CD14-positive monocyte (primary cell): ENCODE data around the gene GRIN2A. TPM values are rescaled to one million over a fixed set of nuclear protein-coding genes. Genes with fewer than 3 reads are reported as not detected.

Source experiments
- DNase-seq, 3 donors: peaks; one replicate each; pipeline ENCODE4 v3.0.0-alpha.2; 2011 to 2022
- H2AFZ ChIP-seq: 2 replicates; pipeline ENCODE4 v1.6.0; 2012; ENCODE audit warnings: mild to moderate bottlenecking, low read depth, low read length, inconsistent platforms; ENCODE audit not compliant: insufficient read depth, poor library complexity, severe bottlenecking
- H3K27ac ChIP-seq, 2 donors: 1 replicate in 1 of 2; 2 replicates in 1 of 2; pipeline ENCODE4 v1.5.1; 2012 to 2013; ENCODE audit warnings: low read length in 2 of 2, control low read depth in 1 of 2, inconsistent platforms in 1 of 2, low read depth in 1 of 2, mild to moderate bottlenecking in 1 of 2
- H3K27me3 ChIP-seq, 2 donors: one replicate each; pipeline versions ENCODE4 v1.6.0 to v1.6.1; 2011 to 2013; ENCODE audit warnings: low read length in 2 of 2; ENCODE audit not compliant: control insufficient read depth in 2 of 2, insufficient read depth in 2 of 2
- H3K36me3 ChIP-seq, 2 donors: replicated peaks in 1 of 2; 1 replicate in 1 of 2; 2 replicates in 1 of 2; pipeline versions ENCODE4 v1.5.1 to v1.6.1; 2012 to 2013; ENCODE audit warnings: low read length in 2 of 2, control low read depth in 1 of 2, inconsistent platforms in 1 of 2, mild to moderate bottlenecking in 1 of 2; ENCODE audit not compliant: insufficient read depth in 2 of 2, control insufficient read depth in 1 of 2
- H3K4me1 ChIP-seq, 2 donors: 1 replicate in 1 of 2; 2 replicates in 1 of 2; pipeline versions ENCODE4 v1.5.1 to v1.6.1; 2012 to 2013; ENCODE audit warnings: low read length in 2 of 2, control low read depth in 1 of 2, inconsistent platforms in 1 of 2, mild to moderate bottlenecking in 1 of 2, moderate library complexity in 1 of 2; ENCODE audit not compliant: insufficient read depth in 2 of 2, control insufficient read depth in 1 of 2
- H3K4me2 ChIP-seq: replicated peaks from 2 replicates; pipeline ENCODE3; 2012; ENCODE audit warnings: low read length, moderate library complexity, mild to moderate bottlenecking; ENCODE audit not compliant: poor library complexity, severe bottlenecking; ENCODE audit errors: extremely low read depth
- H3K4me3 ChIP-seq, 3 experiments: fragments of 200-600 bp in 1 of 3; sonication (generic) in 1 of 3; replicated peaks in 1 of 3; 1 replicate in 2 of 3; 2 replicates in 1 of 3; pipeline ENCODE4 v1.5.1; 2011 to 2013; ENCODE audit warnings: low read length in 3 of 3, mild to moderate bottlenecking in 3 of 3, control low read depth in 2 of 3, low read depth in 2 of 3, inconsistent platforms in 1 of 3, moderate library complexity in 1 of 3
- H3K79me2 ChIP-seq: 2 replicates; pipeline ENCODE4 v1.6.0; 2012; ENCODE audit warnings: mild to moderate bottlenecking, control low read depth, inconsistent platforms, low read length, moderate library complexity; ENCODE audit not compliant: insufficient read depth
- H3K9ac ChIP-seq: 2 replicates; pipeline ENCODE4 v1.6.0; 2017; ENCODE audit warnings: low read length, mild to moderate bottlenecking; ENCODE audit not compliant: insufficient read depth, poor library complexity, severe bottlenecking
- H3K9me3 ChIP-seq, 2 donors: replicated peaks in 1 of 2; 1 replicate in 1 of 2; 2 replicates in 1 of 2; pipeline versions ENCODE4 v1.5.1 to v1.6.1; 2012 to 2013; ENCODE audit warnings: low read length in 2 of 2, control low read depth in 1 of 2; ENCODE audit not compliant: control insufficient read depth in 1 of 2, insufficient read depth in 1 of 2
- H4K20me1 ChIP-seq: 2 replicates; pipeline ENCODE4 v1.6.0; 2012; ENCODE audit warnings: mild to moderate bottlenecking, low read length, control low read depth, moderate library complexity; ENCODE audit not compliant: insufficient read depth
- H3K27ac Mint-ChIP-seq, 7 donors: one replicate each; pipeline ENCODE4 v1.8.0; 2020; ENCODE audit warnings: mild to moderate bottlenecking in 7 of 7, mixed read lengths in 7 of 7, moderate library complexity in 6 of 7, inconsistent platforms in 2 of 7
- H3K27me3 Mint-ChIP-seq, 3 donors: one replicate each; pipeline ENCODE4 v1.8.0; 2021 to 2022; ENCODE audit warnings: low read depth in 3 of 3, mild to moderate bottlenecking in 3 of 3, mixed read lengths in 3 of 3, moderate library complexity in 3 of 3, inconsistent platforms in 1 of 3
- H3K36me3 Mint-ChIP-seq, 2 donors: one replicate each; pipeline ENCODE4 v1.8.0; 2020; ENCODE audit warnings: mixed read lengths in 2 of 2, inconsistent platforms in 1 of 2, mild to moderate bottlenecking in 1 of 2
- H3K4me1 Mint-ChIP-seq: one replicate; pipeline ENCODE4 v1.8.0; 2020; ENCODE audit warnings: mild to moderate bottlenecking, mixed read lengths
- H3K4me3 Mint-ChIP-seq, 2 donors: one replicate each; pipeline ENCODE4 v1.8.0; 2020; ENCODE audit warnings: mild to moderate bottlenecking in 2 of 2, mixed read lengths in 2 of 2, moderate library complexity in 1 of 2
- H3K9me3 Mint-ChIP-seq, 7 donors: one replicate each; pipeline ENCODE4 v1.8.0; 2020 to 2022; ENCODE audit warnings: mixed read lengths in 7 of 7, mild to moderate bottlenecking in 6 of 7, moderate library complexity in 6 of 7, inconsistent platforms in 2 of 7
- WGBS: methylation state at CpG from one replicate; pipeline ENCODE4 v1.1.5; 2013; ENCODE audit warnings: missing lambda C conversion rate; ENCODE audit not compliant: insufficient coverage; 5-methylcytosine and 5-hydroxymethylcytosine counted together
- intact Hi-C, 2 donors: fragments of 100-400 bp; cut with micrococcal nuclease; formaldehyde crosslinking; loops; one replicate each; pipeline versions ENCODE4 v1.15.0 to v1.15.1; 2023
- polyA plus RNA-seq, 3 donors: library from polyadenylated mRNA; depleted of rRNA in 1 of 3; unstranded in 2 of 3; stranded (reverse) in 1 of 3; fragments of 300-500 nt in 2 of 3; fragments of >200 nt in 1 of 3; fragmentation: Illumina TruSeq in 2 of 3; gene quantifications; 1 replicate in 2 of 3; 2 replicates in 1 of 3; pipeline ENCODE4 v1.2.3, GENCODE V29; 2012 to 2021
- TF ChIP-seq, protein P1 (sequence below): fragments of 200-600 bp; IDR thresholded peaks from one replicate; pipeline ENCODE4 v1.8.0; 2022; ENCODE audit warnings: antibody characterized with exemption, mild to moderate bottlenecking

Gene GRIN2A
- polyA plus RNA-seq, 3 donors: not detected

DNA sequence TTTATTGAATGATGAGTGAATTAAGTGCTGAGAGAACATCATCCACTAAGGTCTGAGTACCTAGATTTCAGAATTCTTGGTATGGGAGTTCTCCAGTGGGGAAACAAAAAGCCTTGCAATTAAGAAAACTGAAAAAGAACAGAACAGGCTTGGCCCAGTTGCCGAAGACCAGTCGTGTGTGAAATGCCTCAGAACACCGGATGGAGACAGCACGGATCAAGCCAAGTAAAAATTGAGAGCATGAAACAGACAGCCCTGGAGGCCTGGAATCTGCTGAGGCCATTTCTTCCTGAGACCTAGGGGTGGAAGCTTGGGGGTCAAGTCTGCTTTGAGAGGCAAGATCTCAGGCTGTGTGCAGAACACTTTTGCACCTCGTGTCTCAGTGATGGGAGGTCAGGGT lies 43.3 kb downstream of the GRIN2A start:
- TF ChIP-seq, protein P1, sequence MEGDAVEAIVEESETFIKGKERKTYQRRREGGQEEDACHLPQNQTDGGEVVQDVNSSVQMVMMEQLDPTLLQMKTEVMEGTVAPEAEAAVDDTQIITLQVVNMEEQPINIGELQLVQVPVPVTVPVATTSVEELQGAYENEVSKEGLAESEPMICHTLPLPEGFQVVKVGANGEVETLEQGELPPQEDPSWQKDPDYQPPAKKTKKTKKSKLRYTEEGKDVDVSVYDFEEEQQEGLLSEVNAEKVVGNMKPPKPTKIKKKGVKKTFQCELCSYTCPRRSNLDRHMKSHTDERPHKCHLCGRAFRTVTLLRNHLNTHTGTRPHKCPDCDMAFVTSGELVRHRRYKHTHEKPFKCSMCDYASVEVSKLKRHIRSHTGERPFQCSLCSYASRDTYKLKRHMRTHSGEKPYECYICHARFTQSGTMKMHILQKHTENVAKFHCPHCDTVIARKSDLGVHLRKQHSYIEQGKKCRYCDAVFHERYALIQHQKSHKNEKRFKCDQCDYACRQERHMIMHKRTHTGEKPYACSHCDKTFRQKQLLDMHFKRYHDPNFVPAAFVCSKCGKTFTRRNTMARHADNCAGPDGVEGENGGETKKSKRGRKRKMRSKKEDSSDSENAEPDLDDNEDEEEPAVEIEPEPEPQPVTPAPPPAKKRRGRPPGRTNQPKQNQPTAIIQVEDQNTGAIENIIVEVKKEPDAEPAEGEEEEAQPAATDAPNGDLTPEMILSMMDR: no peak
- H3K4me3 Mint-ChIP-seq: no peak overlapping the region
- H3K79me2 ChIP-seq: no peaks in the 10 kb centered on the region
- no peaks in the 10 kb centered on the region for H3K27me3 ChIP-seq
- H3K9me3 Mint-ChIP-seq: no peaks in the 10 kb centered on the region
- no peak overlapping the region for H3K4me2 ChIP-seq
- no peaks in the 10 kb centered on the region for H3K36me3 Mint-ChIP-seq
- no peak overlapping the region for H3K9ac ChIP-seq
- H3K27ac ChIP-seq: no peak overlapping the region
- H3K27me3 Mint-ChIP-seq: peaks cover 2 to 3% (median 2%) of the 10 kb centered on the region in 3 donors
- H3K9me3 ChIP-seq: no peaks in the 10 kb centered on the region
- H3K4me1 ChIP-seq: no peaks in the 10 kb centered on the region
- no peaks in the 10 kb centered on the region for H3K4me1 Mint-ChIP-seq
- WGBS: 91% methylated on average over 4 of the region's 5 CpGs
- intact Hi-C loops: no loop called here
- no peaks in the 10 kb centered on the region for H3K36me3 ChIP-seq
- DNase-seq: no peak
- H4K20me1 ChIP-seq: no peaks in the 10 kb centered on the region
- no peak overlapping the region for H3K27ac Mint-ChIP-seq
- H3K4me3 ChIP-seq: no peak overlapping the region
- no peak overlapping the region for H2AFZ ChIP-seq

DNA sequence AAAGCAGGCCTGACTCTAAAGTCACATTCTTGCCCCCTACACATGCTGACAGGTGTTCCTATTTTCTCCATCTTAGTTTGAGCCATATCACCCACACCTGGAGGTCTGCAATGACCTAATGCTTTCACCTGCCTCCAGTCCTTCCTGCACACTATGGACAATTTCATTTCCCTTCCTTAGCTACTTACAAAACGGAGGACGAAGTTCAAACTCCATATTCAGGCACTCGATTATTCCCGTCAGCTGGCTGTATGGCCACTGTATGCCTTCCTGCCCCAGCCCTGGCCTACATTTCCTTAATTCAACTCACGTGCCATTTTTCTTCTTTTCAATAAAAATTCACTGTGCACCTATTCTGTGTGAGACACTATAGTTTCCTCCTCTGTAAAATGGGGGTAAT lies 44.9 kb downstream of the GRIN2A start:
- Mint-ChIP-seq H3K9me3 (peaks cover 0 to 7% (median 0%) of the 10 kb centered on the region in 7 donors), H3K4me3 (no peak overlapping the region), H3K4me1 (no peaks in the 10 kb centered on the region), H3K27me3 (peaks cover 0 to 2% (median 2%) of the 10 kb centered on the region in 3 donors), H3K27ac (no peak overlapping the region), H3K36me3 (no peaks in the 10 kb centered on the region)
- H3K4me1 ChIP-seq: no peaks in the 10 kb centered on the region
- no peak overlapping the region for H3K9ac ChIP-seq
- WGBS: 96% methylated on average over 3 of the region's 5 CpGs
- no peak for DNase-seq
- no peaks in the 10 kb centered on the region for H3K79me2 ChIP-seq
- no peak overlapping the region for H2AFZ ChIP-seq
- no peak overlapping the region for H3K27ac ChIP-seq
- intact Hi-C loops: no loop called here
- TF ChIP-seq, protein P1: no peak
- no peaks in the 10 kb centered on the region for H4K20me1 ChIP-seq
- no peaks in the 10 kb centered on the region for H3K36me3 ChIP-seq
- H3K9me3 ChIP-seq: no peaks in the 10 kb centered on the region
- no peak overlapping the region for H3K4me2 ChIP-seq
- H3K27me3 ChIP-seq: no peaks in the 10 kb centered on the region
- no peak overlapping the region for H3K4me3 ChIP-seq
